ENCODE results near the gene WDR90. TPM values are rescaled to one million over a fixed set of nuclear protein-coding genes. Genes with fewer than 3 reads are reported as not detected.

WDR90 gene
- total and polyA plus RNA-seq, 2 of the 13 experiments (the other 11 are each of a cell fraction or from before 2014, with no cell fraction given) = 14.9 to 28.9 TPM

DNA sequence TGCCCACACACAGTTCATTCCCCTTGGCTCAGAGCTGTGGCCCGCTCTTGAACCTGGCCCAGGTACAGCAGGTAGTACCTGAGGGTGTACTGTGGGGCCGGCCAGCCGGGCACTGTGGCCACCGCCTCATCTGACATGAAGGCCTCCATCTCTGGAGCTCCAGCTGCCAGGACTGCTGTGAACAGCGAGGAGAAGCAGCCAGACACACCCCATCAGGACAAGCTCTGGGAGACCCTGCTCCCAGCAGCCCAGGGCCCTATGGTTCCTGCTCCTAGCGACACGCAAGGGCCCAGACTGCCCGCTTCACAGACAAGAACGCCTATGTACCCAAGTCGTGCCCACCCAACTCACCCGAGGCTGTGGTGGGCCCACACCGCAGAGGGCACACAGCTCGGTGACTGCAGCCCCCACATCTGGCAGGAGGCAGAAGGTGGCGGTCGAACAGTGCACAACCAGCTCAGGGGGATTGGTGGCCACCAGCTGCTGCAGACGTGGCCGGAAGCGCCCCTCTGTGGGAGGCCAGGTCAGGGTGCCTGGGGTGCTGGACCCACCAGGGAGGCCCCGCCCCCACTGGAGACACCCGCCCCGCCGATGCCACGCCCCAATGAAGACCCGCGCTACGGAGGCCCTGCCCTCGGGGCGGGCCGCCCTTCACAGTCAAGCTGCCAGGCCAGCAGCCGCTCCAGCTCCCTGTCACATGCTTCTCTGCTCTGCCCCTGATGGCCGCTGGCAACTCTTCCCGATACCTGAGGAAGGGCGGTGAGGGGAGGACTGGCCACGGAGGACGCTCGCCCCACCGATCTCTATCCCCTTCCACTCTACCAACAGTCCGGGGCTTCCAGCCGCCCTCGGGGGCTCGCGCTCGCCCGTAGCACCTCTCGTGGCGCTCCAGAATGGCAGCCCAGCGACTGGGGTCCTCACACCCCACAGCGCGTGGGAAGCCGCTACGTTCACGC, 30.0 kb downstream of the WDR90 start (continued):
- 0 out of 2 replicates have a peak, but pooled peaks have one; percentile 36 for TF ChIP-seq ZNF746 (CRISPR knock-in tag; IDR thresholded peaks at IDR 0.05)
- no peak for TF ChIP-seq DNMT1 (CRISPR knock-in tag; IDR thresholded peaks at IDR 0.05)
- TF ChIP-seq, protein P1, sequence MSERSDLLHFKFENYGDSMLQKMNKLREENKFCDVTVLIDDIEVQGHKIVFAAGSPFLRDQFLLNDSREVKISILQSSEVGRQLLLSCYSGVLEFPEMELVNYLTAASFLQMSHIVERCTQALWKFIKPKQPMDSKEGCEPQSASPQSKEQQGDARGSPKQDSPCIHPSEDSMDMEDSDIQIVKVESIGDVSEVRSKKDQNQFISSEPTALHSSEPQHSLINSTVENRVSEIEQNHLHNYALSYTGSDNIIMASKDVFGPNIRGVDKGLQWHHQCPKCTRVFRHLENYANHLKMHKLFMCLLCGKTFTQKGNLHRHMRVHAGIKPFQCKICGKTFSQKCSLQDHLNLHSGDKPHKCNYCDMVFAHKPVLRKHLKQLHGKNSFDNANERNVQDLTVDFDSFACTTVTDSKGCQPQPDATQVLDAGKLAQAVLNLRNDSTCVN (CRISPR knock-in tag; IDR thresholded peaks at IDR 0.05; ENCODE audit: borderline replicate concordance) = no peak; the same call in 1 of the 2 replicates
- no peak for TF ChIP-seq KLF12 (CRISPR knock-in tag; IDR thresholded peaks at IDR 0.05; ENCODE audit: borderline replicate concordance)
- TF ChIP-seq MEF2D (CRISPR knock-in tag; IDR thresholded peaks at IDR 0.05) = no peak
- TF ChIP-seq ZNF335 (CRISPR knock-in tag; IDR thresholded peaks at IDR 0.05) = no peak
- TF ChIP-seq NR2F6 (IDR thresholded peaks at IDR 0.05) = no peak
- TF ChIP-seq NR2F6 (CRISPR knock-in tag; IDR thresholded peaks at IDR 0.05) = peak; percentile 42; the same call in 1 of the 2 replicates
- TF ChIP-seq, protein P2, sequence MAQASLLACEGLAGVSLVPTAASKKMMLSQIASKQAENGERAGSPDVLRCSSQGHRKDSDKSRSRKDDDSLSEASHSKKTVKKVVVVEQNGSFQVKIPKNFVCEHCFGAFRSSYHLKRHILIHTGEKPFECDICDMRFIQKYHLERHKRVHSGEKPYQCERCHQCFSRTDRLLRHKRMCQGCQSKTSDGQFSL (CRISPR knock-in tag; IDR thresholded peaks at IDR 0.05) = no peak
- 0 out of 2 replicates have a peak, but pooled peaks have one; percentile 19 for TF ChIP-seq ZNF629 (CRISPR knock-in tag; conservative IDR thresholded peaks at IDR 0.05)
- TF ChIP-seq SCMH1 (CRISPR knock-in tag; IDR thresholded peaks at IDR 0.05; ENCODE audit: borderline replicate concordance) = no peak
- peak; percentile 79 for TF ChIP-seq SRY (CRISPR knock-in tag; IDR thresholded peaks at IDR 0.05)
- TF ChIP-seq, protein P3, sequence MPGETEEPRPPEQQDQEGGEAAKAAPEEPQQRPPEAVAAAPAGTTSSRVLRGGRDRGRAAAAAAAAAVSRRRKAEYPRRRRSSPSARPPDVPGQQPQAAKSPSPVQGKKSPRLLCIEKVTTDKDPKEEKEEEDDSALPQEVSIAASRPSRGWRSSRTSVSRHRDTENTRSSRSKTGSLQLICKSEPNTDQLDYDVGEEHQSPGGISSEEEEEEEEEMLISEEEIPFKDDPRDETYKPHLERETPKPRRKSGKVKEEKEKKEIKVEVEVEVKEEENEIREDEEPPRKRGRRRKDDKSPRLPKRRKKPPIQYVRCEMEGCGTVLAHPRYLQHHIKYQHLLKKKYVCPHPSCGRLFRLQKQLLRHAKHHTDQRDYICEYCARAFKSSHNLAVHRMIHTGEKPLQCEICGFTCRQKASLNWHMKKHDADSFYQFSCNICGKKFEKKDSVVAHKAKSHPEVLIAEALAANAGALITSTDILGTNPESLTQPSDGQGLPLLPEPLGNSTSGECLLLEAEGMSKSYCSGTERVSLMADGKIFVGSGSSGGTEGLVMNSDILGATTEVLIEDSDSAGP (CRISPR knock-in tag; IDR thresholded peaks at IDR 0.05; ENCODE audit: borderline replicate concordance) = peak; percentile 77
- no peak for TF ChIP-seq XBP1 (CRISPR knock-in tag; IDR thresholded peaks at IDR 0.05)
- TF ChIP-seq ZNF329 (CRISPR knock-in tag; IDR thresholded peaks at IDR 0.05; ENCODE audit: low read depth) = no peak
- no peak for TF ChIP-seq ZBTB3 (CRISPR knock-in tag; IDR thresholded peaks at IDR 0.05; ENCODE audit: borderline replicate concordance, low read depth)
- TF ChIP-seq ZNF773 (CRISPR knock-in tag; IDR thresholded peaks at IDR 0.05; ENCODE audit: borderline replicate concordance) = no peak
- TF ChIP-seq, protein P4, sequence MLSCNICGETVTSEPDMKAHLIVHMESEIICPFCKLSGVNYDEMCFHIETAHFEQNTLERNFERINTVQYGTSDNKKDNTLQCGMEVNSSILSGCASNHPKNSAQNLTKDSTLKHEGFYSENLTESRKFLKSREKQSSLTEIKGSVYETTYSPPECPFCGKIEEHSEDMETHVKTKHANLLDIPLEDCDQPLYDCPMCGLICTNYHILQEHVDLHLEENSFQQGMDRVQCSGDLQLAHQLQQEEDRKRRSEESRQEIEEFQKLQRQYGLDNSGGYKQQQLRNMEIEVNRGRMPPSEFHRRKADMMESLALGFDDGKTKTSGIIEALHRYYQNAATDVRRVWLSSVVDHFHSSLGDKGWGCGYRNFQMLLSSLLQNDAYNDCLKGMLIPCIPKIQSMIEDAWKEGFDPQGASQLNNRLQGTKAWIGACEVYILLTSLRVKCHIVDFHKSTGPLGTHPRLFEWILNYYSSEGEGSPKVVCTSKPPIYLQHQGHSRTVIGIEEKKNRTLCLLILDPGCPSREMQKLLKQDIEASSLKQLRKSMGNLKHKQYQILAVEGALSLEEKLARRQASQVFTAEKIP (CRISPR knock-in tag; IDR thresholded peaks at IDR 0.05; ENCODE audit: borderline replicate concordance) = no peak
- TF ChIP-seq ZNF589 (CRISPR knock-in tag; conservative IDR thresholded peaks at IDR 0.05) = peak; percentile 87; the same call in 1 of the 2 replicates
- TF ChIP-seq RBFOX2 (IDR thresholded peaks at IDR 0.05; ENCODE audit: low read depth, low read length) = peak; percentile 61
- TF ChIP-seq SRSF4 (IDR thresholded peaks at IDR 0.05; ENCODE audit: low read depth, low read length, poor library complexity, severe bottlenecking) = no peak
- TF ChIP-seq XRCC5 (optimal IDR thresholded peaks at IDR 0.05; ENCODE audit: low read length) = peak; percentile 30
- TF ChIP-seq, protein P5, sequence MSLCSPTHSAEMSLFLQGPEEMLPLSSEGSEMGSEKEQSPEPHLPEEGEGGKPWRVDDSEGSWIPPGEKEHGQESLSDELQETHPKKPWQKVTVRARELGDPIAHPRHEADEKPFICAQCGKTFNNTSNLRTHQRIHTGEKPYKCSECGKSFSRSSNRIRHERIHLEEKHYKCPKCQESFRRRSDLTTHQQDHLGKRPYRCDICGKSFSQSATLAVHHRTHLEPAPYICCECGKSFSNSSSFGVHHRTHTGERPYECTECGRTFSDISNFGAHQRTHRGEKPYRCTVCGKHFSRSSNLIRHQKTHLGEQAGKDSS (CRISPR knock-in tag; IDR thresholded peaks at IDR 0.05; ENCODE audit: borderline replicate concordance, low read depth) = no peak
- TF ChIP-seq HNRNPL (IDR thresholded peaks at IDR 0.05; ENCODE audit: low read depth, low read length) = peak; percentile 65; the same call in 1 of the 2 replicates
